Body of pancreas (tissue), 4 donors: Measurements from ENCODE around the gene ANKRD36.
"Not testable (repeated sequence)": the region's sequence is repeated elsewhere in the genome, so short reads cannot be mapped to it uniquely, and the experiment has no call there.

ENCODE experiments used
- CTCF ChIP-seq, 7 experiments: fragments of 450-650 bp in 4 of 7; fragments of 200-600 bp in 3 of 7; sonication (generic) in 3 of 7; IDR thresholded peaks; one replicate each; pipeline ENCODE4 v1.5.1; 2016 to 2019; ENCODE audit warnings: antibody characterized with exemption in 7 of 7
- POLR2A ChIP-seq, 3 donors: fragments of 450-650 bp; IDR thresholded peaks; one replicate each; pipeline ENCODE4 v1.6.1; 2016; ENCODE audit warnings: antibody characterized with exemption in 3 of 3, mild to moderate bottlenecking in 2 of 3

DNA sequence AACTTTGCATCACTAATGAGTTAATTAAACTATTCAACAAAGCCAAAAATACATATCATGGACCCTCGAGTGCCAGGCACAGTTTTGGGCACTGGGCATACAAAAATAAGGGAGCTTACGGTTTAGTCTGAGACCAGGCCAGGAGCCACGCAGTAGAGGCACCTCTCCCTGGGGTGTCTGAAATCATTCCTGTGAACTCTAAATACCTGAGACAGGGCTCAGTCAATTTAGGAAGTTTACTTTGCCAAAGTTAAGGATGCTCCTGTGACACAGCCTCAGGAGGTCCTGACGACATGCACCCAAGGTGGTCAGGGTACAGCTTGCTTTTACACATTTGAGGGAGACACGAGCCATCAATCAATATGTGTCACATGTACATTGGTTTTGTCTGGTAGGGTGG, 46.9 kb upstream of the ANKRD36 start:
- not testable (repeated sequence) for TF ChIP-seq CTCF, POLR2A (IDR thresholded peaks at IDR 0.05)
